ENCODE results near the gene NPIPB6. TPM values are rescaled to one million over a fixed set of nuclear protein-coding genes. Genes with fewer than 3 reads are reported as not detected.

Gene NPIPB6
- total and polyA plus RNA-seq, 2 experiments from 2014 or later: 1.5 to 1.8 TPM

- TF ChIP-seq CREB1 (CRISPR knock-in tag; IDR thresholded peaks at IDR 0.05; ENCODE audit: low read depth): no peak
- TF ChIP-seq EZH2 (IDR thresholded peaks at IDR 0.05; ENCODE audit: low read depth, unreplicated experiment): no peak
- TF ChIP-seq ZNF462 (CRISPR knock-in tag; IDR thresholded peaks at IDR 0.05): no peak
- no peak for TF ChIP-seq ETS1 (IDR thresholded peaks at IDR 0.05)
- no peak for TF ChIP-seq ZNF331 (CRISPR knock-in tag; IDR thresholded peaks at IDR 0.05; ENCODE audit: low read depth)
- no peak for TF ChIP-seq ZNF114 (CRISPR knock-in tag; IDR thresholded peaks at IDR 0.05)
- no peak for TF ChIP-seq STAT1 (IDR thresholded peaks at IDR 0.05; ENCODE audit: unreplicated experiment)
- no peak for TF ChIP-seq CTCF (conservative IDR thresholded peaks at IDR 0.05; ENCODE audit: low read depth in 2 of 2)
- no peak for TF ChIP-seq NANOG (IDR thresholded peaks at IDR 0.05; ENCODE audit: borderline replicate concordance)
- no peak for TF ChIP-seq JUNB (IDR thresholded peaks at IDR 0.05; ENCODE audit: unreplicated experiment)
- no peak for TF ChIP-seq EZH2phosphoT487 (IDR thresholded peaks at IDR 0.05; ENCODE audit: unreplicated experiment)
- TF ChIP-seq POLR2AphosphoS5 (IDR thresholded peaks at IDR 0.05; ENCODE audit: low read depth): no peak
- no peak for TF ChIP-seq REST (IDR thresholded peaks at IDR 0.05; ENCODE audit: unreplicated experiment)
- Mint-ChIP-seq H3K4me3 (no peak overlapping the region), H3K9me3 (no peaks in the 10 kb centered on the region; the same call in 2 of the 3 replicates), H3K27ac (no peak overlapping the region), H3K36me3 (ENCODE audit: low read depth) (peaks cover 38% of the 10 kb centered on the region), H3K4me1 (no peaks in the 10 kb centered on the region; the same call in 2 of the 3 replicates), H3K27me3 (ENCODE audit: insufficient read depth, low read depth, poor library complexity) (peaks cover 7% of the 10 kb centered on the region)
- no peak overlapping the region for H3K4me3 ChIP-seq
- no peak overlapping the region for H3K27ac ChIP-seq (ENCODE audit: low read depth)
- no peaks in the 10 kb centered on the region for H3F3A ChIP-seq (replicated peaks; ENCODE audit: low read depth)
- DNase-seq (ENCODE audit: low spot score) (no peak), ATAC-seq (no peak)
- no peak overlapping the region for H3K4me2 ChIP-seq
- no peak overlapping the region for H2AFZ ChIP-seq
- H4K20me1 ChIP-seq (replicated peaks; ENCODE audit: insufficient read depth): peaks cover 6% of the 10 kb centered on the region; the same call in 1 of the 2 replicates
- peaks cover 30% of the 10 kb centered on the region for H3K79me2 ChIP-seq (replicated peaks; ENCODE audit: insufficient read depth)
- H3K27me3 ChIP-seq (ENCODE audit: insufficient read depth): no peaks in the 10 kb centered on the region
- H3K4me1 ChIP-seq (ENCODE audit: insufficient read depth): no peaks in the 10 kb centered on the region
- no peaks in the 10 kb centered on the region for H3K36me3 ChIP-seq (ENCODE audit: insufficient read depth)
- H3K9me2 ChIP-seq (ENCODE audit: insufficient read depth): no peaks in the 10 kb centered on the region
Measured at GRCh38 chr16:28311413-28311812, 51.9 kb downstream of the NPIPB6 start.
